Duodenal mucosa (tissue), 2 donors: ENCODE measurements around the gene HOXC6.

ENCODE experiments used
- H3K27ac ChIP-seq: one replicate; pipeline ENCODE4 v1.7.0; 2013; ENCODE audit warnings: low read depth, low read length
- H3K27me3 ChIP-seq, 2 donors: one replicate each; pipeline ENCODE4 v1.7.0; 2013; ENCODE audit warnings: low read length in 2 of 2, control low read depth in 1 of 2; ENCODE audit not compliant: insufficient read depth in 2 of 2, control insufficient read depth in 1 of 2
- H3K36me3 ChIP-seq, 2 donors: one replicate each; pipeline ENCODE4 v1.7.0; 2013; ENCODE audit warnings: low read length in 2 of 2, control low read depth in 1 of 2; ENCODE audit not compliant: insufficient read depth in 2 of 2, control insufficient read depth in 1 of 2
- H3K4me1 ChIP-seq, 2 donors: one replicate each; pipeline ENCODE4 v1.7.0; 2013; ENCODE audit warnings: low read length in 2 of 2, control low read depth in 1 of 2; ENCODE audit not compliant: insufficient read depth in 2 of 2, control insufficient read depth in 1 of 2
- H3K4me3 ChIP-seq, 2 donors: one replicate each; pipeline ENCODE4 v1.7.0; 2013; ENCODE audit warnings: low read length in 2 of 2, low read depth in 1 of 2
- H3K9ac ChIP-seq, 2 donors: one replicate each; pipeline ENCODE4 v1.7.0; 2013; ENCODE audit warnings: low read length in 2 of 2, low read depth in 1 of 2
- H3K9me3 ChIP-seq, 2 donors: one replicate each; pipeline ENCODE4 v1.7.0; 2013; ENCODE audit warnings: low read length in 2 of 2, control low read depth in 1 of 2; ENCODE audit not compliant: control insufficient read depth in 1 of 2

Gene HOXC6

DNA sequence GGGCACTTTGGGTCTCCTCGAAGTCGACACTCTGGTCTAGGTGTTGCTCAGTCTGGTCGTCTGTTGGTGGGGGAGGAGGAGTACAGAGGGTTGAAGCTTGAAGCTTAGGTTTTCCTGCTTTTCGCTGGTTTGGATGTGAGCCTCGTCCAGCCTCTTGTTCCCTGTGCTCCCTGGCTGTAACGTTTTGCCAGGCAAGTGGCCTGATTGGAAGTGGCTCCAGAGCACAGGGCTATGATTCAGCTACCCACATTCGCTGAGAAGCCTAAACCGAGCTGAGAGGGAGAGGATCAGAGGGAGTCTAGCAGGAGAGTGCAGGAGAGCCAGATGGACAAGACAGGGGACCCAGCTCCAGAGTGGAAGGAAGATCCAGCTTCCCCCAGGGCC lies 37.2 kb upstream of the HOXC6 start:
- H3K27ac ChIP-seq, result no peak overlapping the region
- no peak overlapping the region for H3K4me3 ChIP-seq

GRCh38 chr12:53992377-53992889 lies 35.8 kb upstream of the HOXC6 start:
- H3K27me3 ChIP-seq, result peaks cover 95 to 100% of the 10 kb centered on the region in 2 donors
- H3K4me3 ChIP-seq, result no peak overlapping the region
- no peaks in the 10 kb centered on the region for H3K9me3 ChIP-seq
- no peak overlapping the region for H3K27ac ChIP-seq
- H3K9ac ChIP-seq, result no peak overlapping the region
- peaks cover 19 to 24% of the 10 kb centered on the region in 2 donors for H3K4me1 ChIP-seq
- H3K36me3 ChIP-seq, result no peaks in the 10 kb centered on the region

More for the DNA sequence above, 37.2 kb upstream of the HOXC6 start:
- H3K9ac ChIP-seq, result no peak overlapping the region
- no peaks in the 10 kb centered on the region for H3K9me3 ChIP-seq
- peaks cover 19 to 21% of the 10 kb centered on the region in 2 donors for H3K4me1 ChIP-seq
- H3K36me3 ChIP-seq, result no peaks in the 10 kb centered on the region
- peaks cover 95 to 100% of the 10 kb centered on the region in 2 donors for H3K27me3 ChIP-seq

- Histone ChIP-seq H3K36me3 (no peaks in the 10 kb centered on the region), H3K27me3 (peaks cover 95 to 100% of the 10 kb centered on the region in 2 donors), H3K9me3 (no peaks in the 10 kb centered on the region), H3K4me3 (no peak overlapping the region), H3K9ac (no peak overlapping the region), H3K4me1 (peaks cover 19 to 24% of the 10 kb centered on the region in 2 donors), H3K27ac (peak overlapping the region; percentile 70)
Measured at GRCh38 chr12:53993162-53994008, 34.9 kb upstream of the HOXC6 start.

DNA sequence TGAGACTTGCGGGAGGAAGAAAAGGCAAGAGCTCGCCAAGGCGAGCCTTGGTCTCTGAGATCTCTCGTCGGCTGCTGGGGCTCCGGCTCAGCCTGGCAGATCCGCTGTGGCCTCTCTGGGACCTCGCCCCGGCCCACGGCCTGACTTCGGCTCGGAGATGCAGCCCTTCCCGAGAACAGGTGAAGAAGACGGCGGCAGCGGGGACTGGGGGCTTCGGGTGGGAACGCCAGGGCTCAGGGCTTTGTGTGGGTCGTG lies 34.3 kb upstream of the HOXC6 start:
- Histone ChIP-seq H3K27ac (no peak overlapping the region), H3K4me1 (peaks cover 19 to 24% of the 10 kb centered on the region in 2 donors), H3K27me3 (peaks cover 95 to 100% of the 10 kb centered on the region in 2 donors), H3K36me3 (no peaks in the 10 kb centered on the region), H3K4me3 (no peak overlapping the region), H3K9ac (no peak overlapping the region), H3K9me3 (no peaks in the 10 kb centered on the region)

DNA sequence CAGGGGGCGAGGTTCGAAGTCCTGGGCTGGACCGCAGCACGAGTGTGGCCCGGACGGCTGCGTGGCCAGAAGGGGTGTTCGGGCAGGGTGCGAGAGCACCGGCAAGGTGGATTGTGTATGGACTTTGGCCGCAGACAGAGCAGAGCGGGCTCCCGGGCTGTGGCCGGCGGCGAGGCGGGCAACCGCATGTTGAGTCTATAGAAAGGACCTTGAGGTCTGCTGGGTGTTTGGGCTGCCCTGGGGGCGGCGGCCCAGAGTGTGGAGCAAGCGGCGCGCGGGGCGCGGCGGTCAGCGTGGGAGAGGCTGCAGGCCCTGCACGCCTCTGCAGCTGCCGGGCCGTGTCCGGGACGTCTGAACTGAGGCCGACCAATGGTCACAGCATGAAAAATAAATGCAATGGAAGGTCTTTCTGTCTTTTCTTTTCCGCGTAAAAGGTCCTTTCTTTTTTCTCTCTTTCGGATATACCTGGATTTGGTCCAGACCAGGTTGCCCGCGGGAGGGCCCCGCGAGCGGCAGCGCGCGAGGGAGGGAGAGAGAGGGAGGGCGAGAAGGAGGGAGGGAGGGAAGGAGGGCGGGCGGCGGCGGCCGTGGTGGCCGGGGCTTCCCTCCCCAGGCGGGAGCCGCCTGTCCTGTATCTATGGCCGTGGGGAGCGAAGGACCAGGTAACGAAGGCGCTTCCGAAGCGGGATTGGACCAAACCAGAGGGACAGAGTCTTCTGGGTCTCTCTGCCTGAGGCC lies 33.8 kb upstream of the HOXC6 start:
- Histone ChIP-seq H3K4me1 (peaks cover 18 to 23% of the 10 kb centered on the region in 2 donors), H3K27ac (no peak overlapping the region), H3K9ac (no peak overlapping the region), H3K4me3 (peak overlapping the region in 1 of 2 donors; percentile 70), H3K9me3 (no peaks in the 10 kb centered on the region), H3K27me3 (peaks cover 91 to 100% of the 10 kb centered on the region in 2 donors), H3K36me3 (no peaks in the 10 kb centered on the region)

DNA sequence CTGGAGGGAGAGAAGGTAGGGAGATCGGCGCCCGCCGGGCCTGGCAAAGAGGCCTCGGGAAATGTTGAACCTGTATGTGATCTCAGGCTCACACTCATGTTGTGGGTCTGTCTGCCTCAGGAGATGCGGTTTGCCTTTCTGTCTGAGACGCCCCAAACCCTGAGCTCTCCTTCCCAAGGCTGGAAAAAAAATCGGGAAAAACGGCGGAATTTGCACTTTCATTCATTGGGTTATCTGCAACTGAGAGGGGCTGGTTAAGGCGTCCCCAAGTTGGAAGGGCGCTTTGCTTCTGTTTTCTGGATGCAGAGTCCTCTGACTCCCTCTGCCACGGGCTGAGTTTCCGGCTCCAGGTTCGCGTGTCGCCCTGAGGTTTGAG lies 33.2 kb upstream of the HOXC6 start:
- Histone ChIP-seq H3K9ac (no peak overlapping the region), H3K4me3 (peak overlapping the region; percentile 70 to 73), H3K27me3 (peaks cover 92 to 100% of the 10 kb centered on the region in 2 donors), H3K27ac (no peak overlapping the region), H3K4me1 (peaks cover 16 to 21% of the 10 kb centered on the region in 2 donors), H3K36me3 (no peaks in the 10 kb centered on the region), H3K9me3 (no peaks in the 10 kb centered on the region)

DNA sequence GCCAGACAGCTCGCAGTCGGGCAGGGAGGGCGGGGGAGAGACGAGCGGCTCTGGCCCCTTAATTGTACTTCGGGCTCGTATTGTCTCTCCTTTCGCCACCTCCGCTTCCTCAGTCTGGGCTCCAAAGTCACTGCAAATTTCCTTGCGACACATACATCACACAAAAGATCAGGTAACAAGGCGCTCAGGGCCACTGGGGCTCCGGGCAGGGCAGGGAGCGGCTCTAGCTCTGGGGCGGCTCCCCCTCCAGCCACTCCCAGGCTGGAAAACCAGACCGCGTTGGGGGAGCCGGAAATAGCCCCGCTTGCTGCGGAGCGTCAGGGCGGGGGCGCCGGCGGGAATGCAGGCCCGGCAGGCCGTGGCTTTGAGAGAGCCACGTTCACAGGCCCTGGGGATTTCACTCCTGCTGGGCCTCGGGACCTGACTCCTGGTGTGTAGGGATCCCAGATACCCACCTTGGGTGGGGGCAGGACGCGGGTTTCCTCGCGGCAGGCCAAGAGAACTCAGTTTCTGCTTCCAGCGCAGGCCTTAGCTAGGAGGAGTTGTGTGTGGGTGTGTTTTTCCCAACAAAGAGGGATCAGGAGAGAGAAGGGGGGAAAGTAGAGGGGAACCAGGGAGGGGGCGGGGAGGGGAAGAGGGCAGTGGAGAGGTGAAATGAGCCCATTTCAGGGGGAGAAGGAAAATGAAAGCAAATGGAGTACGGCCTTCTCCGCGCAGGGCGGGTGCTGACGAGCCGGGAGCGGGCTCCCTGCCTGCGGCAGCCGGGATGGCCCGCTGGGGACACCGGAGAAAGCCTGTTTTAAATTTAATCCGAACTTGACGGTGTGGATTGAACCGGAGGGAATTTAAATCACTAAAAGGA lies 32.6 kb upstream of the HOXC6 start:
- Histone ChIP-seq H3K4me1 (peaks cover 16 to 21% of the 10 kb centered on the region in 2 donors), H3K27me3 (peaks cover 92 to 100% of the 10 kb centered on the region in 2 donors), H3K27ac (no peak overlapping the region), H3K36me3 (no peaks in the 10 kb centered on the region), H3K4me3 (peak overlapping the region; percentile 70 to 73), H3K9ac (peak overlapping the region; percentile 54 to 59), H3K9me3 (no peaks in the 10 kb centered on the region)

GRCh38 chr12:53996240-53997203 lies 31.7 kb upstream of the HOXC6 start:
- H3K4me1 ChIP-seq, result peaks cover 16 to 21% of the 10 kb centered on the region in 2 donors
- H3K9ac ChIP-seq, result peak overlapping the region in 1 of 2 donors; percentile 54

More at GRCh38 chr12:53996240-53997203, 31.7 kb upstream of the HOXC6 start:
- H3K27ac ChIP-seq, result no peak overlapping the region
- peak overlapping the region; percentile 70 to 73 for H3K4me3 ChIP-seq
- peaks cover 92 to 100% of the 10 kb centered on the region in 2 donors for H3K27me3 ChIP-seq
- no peaks in the 10 kb centered on the region for H3K9me3 ChIP-seq
- no peaks in the 10 kb centered on the region for H3K36me3 ChIP-seq
